Neutrophil (primary cell): ENCODE measurements around the gene SLC39A9.
"Not testable (repeated sequence)": the region's sequence is repeated elsewhere in the genome, so short reads cannot be mapped to it uniquely, and the experiment has no call there.

Experiments used
- H3K27ac ChIP-seq: fragments of 200-600 bp; sonication (generic); 2 replicates; pipeline ENCODE4 v1.5.1; 2016; ENCODE audit warnings: mild to moderate bottlenecking, moderate library complexity
- H3K27me3 ChIP-seq: fragments of 200-600 bp; sonication (generic); 2 replicates; pipeline ENCODE4 v1.6.0; 2016; ENCODE audit warnings: mild to moderate bottlenecking
- H3K36me3 ChIP-seq: fragments of 200-600 bp; sonication (generic); 2 replicates; pipeline ENCODE4 v1.5.1; 2017
- H3K4me1 ChIP-seq, 2 experiments: fragments of 200-600 bp in 1 of 2; sonication (generic) in 1 of 2; 1 replicate in 1 of 2; 2 replicates in 1 of 2; pipeline versions ENCODE4 v1.5.1 to v1.6.1; 2013 to 2016; ENCODE audit warnings: low read depth in 1 of 2, low read length in 1 of 2, mild to moderate bottlenecking in 1 of 2, moderate library complexity in 1 of 2; ENCODE audit not compliant: control insufficient read depth in 1 of 2, insufficient read depth in 1 of 2
- H3K4me3 ChIP-seq, 2 experiments: fragments of 200-600 bp in 1 of 2; sonication (generic) in 1 of 2; 1 replicate in 1 of 2; 2 replicates in 1 of 2; pipeline ENCODE4 v1.5.1; 2013 to 2016; ENCODE audit warnings: low read depth in 1 of 2, low read length in 1 of 2, mild to moderate bottlenecking in 1 of 2, moderate library complexity in 1 of 2
- H3K9me3 ChIP-seq: fragments of 200-600 bp; sonication (generic); 2 replicates; pipeline ENCODE4 v1.5.1; 2016
- TF ChIP-seq, protein P1 (sequence below): fragments of 200-600 bp; sonication (generic); IDR thresholded peaks from 2 replicates; pipeline ENCODE4 v1.5.1; 2016; ENCODE audit warnings: antibody characterized with exemption

Gene SLC39A9

GRCh38 chr14:69490219-69490918 is 91.9 kb downstream of the SLC39A9 start:
- no peaks in the 10 kb centered on the region for H3K4me1 ChIP-seq
- no peaks in the 10 kb centered on the region for H3K9me3 ChIP-seq
- H3K36me3 ChIP-seq: no peaks in the 10 kb centered on the region
- TF ChIP-seq, protein P1, sequence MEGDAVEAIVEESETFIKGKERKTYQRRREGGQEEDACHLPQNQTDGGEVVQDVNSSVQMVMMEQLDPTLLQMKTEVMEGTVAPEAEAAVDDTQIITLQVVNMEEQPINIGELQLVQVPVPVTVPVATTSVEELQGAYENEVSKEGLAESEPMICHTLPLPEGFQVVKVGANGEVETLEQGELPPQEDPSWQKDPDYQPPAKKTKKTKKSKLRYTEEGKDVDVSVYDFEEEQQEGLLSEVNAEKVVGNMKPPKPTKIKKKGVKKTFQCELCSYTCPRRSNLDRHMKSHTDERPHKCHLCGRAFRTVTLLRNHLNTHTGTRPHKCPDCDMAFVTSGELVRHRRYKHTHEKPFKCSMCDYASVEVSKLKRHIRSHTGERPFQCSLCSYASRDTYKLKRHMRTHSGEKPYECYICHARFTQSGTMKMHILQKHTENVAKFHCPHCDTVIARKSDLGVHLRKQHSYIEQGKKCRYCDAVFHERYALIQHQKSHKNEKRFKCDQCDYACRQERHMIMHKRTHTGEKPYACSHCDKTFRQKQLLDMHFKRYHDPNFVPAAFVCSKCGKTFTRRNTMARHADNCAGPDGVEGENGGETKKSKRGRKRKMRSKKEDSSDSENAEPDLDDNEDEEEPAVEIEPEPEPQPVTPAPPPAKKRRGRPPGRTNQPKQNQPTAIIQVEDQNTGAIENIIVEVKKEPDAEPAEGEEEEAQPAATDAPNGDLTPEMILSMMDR: no peak
- H3K4me3 ChIP-seq: no peak overlapping the region
- peaks cover 100% of the 10 kb centered on the region for H3K27me3 ChIP-seq
- no peak overlapping the region for H3K27ac ChIP-seq

DNA sequence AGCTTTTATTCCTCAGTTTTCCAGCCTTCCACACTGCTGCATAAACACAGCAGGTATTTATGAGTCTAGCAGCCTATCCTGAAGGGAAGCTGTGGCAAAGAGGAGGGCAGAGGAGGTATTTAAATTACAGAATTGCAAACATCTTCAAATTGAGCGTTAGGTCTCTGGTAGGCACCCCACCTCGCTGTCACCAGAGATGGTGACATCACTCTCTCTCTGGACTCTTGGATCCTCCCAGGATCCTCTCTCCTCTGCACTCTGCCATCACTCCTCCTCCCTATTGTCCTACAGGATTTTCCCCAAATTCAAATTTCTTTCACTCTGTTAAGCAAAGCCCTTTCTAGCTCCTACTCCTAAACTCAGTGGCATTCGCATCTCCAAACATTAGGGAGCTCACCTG is 92.7 kb downstream of the SLC39A9 start:
- Histone ChIP-seq H3K36me3 (no peaks in the 10 kb centered on the region), H3K27ac (no peak overlapping the region), H3K27me3 (peaks cover 99% of the 10 kb centered on the region), H3K4me1 (no peaks in the 10 kb centered on the region), H3K4me3 (no peak overlapping the region), H3K9me3 (no peaks in the 10 kb centered on the region)
- TF ChIP-seq, protein P1: no peak

GRCh38 chr14:69493038-69493437 is 94.5 kb downstream of the SLC39A9 start:
- no peak overlapping the region for H3K27ac ChIP-seq
- peaks cover 81% of the 10 kb centered on the region for H3K27me3 ChIP-seq
- no peaks in the 10 kb centered on the region for H3K4me1 ChIP-seq
- no peaks in the 10 kb centered on the region for H3K36me3 ChIP-seq
- H3K9me3 ChIP-seq: no peaks in the 10 kb centered on the region
- TF ChIP-seq, protein P1: no peak
- no peak overlapping the region for H3K4me3 ChIP-seq

DNA sequence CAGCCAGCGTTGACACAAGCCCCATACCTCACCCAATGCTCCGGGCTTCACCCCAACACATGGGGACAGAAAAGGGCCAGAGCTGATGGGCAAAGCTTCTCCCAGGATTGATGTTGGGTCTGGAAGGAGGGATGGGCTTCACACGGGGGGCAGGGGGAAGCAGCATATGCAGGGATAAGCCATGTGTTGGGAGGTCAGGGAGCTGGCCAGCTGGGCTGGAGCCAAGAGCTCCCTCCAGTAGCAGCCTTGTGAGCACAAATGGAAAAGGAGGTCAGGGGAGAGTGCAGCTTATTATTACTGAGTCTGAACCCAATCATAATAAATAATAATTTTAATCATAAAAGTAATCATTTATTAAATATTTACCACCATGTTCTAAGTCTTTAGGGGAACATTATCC is 95.3 kb downstream of the SLC39A9 start:
- Histone ChIP-seq H3K27me3 (peaks cover 73% of the 10 kb centered on the region), H3K9me3 (no peaks in the 10 kb centered on the region), H3K4me3 (no peak overlapping the region), H3K27ac (no peak overlapping the region), H3K36me3 (no peaks in the 10 kb centered on the region), H3K4me1 (no peaks in the 10 kb centered on the region)
- TF ChIP-seq, protein P1: no peak

DNA sequence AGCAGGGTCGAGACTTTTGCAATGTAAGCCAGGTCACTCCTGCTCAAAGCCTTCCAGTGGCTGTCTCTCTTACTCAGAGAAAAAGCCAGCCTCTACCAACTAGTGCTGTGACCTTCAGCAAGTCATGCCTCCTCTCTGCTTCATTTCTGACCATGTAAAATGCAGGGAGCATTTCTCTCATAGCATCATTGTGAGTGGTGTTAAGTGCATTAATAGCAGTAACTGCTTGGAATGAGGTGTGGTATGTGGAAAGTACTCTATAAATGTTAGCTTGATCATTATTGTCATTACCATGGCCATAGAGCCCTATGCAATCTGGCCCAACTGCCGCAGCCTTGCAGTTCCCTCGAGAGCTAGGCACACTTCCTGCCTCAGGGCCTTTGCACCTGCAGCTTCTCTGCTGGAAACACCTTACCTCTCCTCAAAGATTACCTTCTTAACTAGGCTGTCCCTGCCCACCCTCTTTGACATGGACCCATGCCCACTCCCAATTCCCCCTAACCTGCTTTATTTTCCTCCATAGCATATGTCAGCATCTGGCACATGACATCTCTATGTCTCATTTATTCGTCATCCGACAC is 96.9 kb downstream of the SLC39A9 start:
- H3K27ac ChIP-seq: no peak overlapping the region
- no peaks in the 10 kb centered on the region for H3K4me1 ChIP-seq
- H3K36me3 ChIP-seq: no peaks in the 10 kb centered on the region
- H3K4me3 ChIP-seq: no peak overlapping the region
- TF ChIP-seq, protein P1: no peak
- no peaks in the 10 kb centered on the region for H3K9me3 ChIP-seq
- H3K27me3 ChIP-seq: peaks cover 57% of the 10 kb centered on the region

DNA sequence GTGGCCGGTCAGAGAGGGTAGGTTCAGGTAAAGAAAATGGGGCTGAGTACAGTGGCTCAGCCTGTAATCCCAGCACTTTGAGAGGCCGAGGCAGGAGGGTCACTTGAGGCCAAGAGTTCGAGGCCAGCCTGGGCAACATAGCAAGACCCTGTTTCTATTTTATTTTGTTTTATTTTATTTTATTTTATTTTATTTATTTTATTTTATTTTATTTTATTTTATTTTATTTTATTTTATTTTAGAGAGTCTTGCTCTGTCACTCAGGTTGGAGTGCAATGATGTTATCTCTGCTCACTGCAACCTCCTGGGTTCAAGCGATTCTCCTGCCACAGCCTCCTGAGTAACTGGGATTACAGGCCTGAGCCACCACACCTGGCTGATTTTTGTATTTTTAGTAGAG is 99.4 kb downstream of the SLC39A9 start:
- H3K9me3 ChIP-seq, H3K4me3 ChIP-seq, H3K27ac ChIP-seq, H3K4me1 ChIP-seq, H3K36me3 ChIP-seq: not testable (repeated sequence)
- H3K27me3 ChIP-seq: peaks cover 53% of the 10 kb centered on the region

GRCh38 chr14:69498286-69498685 is 99.8 kb downstream of the SLC39A9 start:
- not testable (repeated sequence) for H3K36me3 ChIP-seq, H3K9me3 ChIP-seq, H3K4me1 ChIP-seq, H3K27ac ChIP-seq, H3K4me3 ChIP-seq
- peaks cover 53% of the 10 kb centered on the region for H3K27me3 ChIP-seq
